PFSK-1 (cell line): ENCODE measurements around the gene BAG5.

ENCODE experiments used
- POLR2AphosphoS5 ChIP-seq: IDR thresholded peaks from 2 replicates; pipeline ENCODE4 v1.6.1; 2012; ENCODE audit warnings: low read depth, mild to moderate bottlenecking, control low read depth, low read length, moderate library complexity
- SIN3A ChIP-seq: IDR thresholded peaks from 2 replicates; pipeline ENCODE4 v1.6.1; 2012; ENCODE audit warnings: mild to moderate bottlenecking, low read length, moderate library complexity, borderline replicate concordance; ENCODE audit not compliant: insufficient read depth
- TAF1 ChIP-seq: IDR thresholded peaks from 2 replicates; pipeline ENCODE4 v1.6.1; 2012; ENCODE audit warnings: low read length, control low read depth, borderline replicate concordance; ENCODE audit not compliant: insufficient read depth
- TF ChIP-seq, protein P1 (sequence below), 2 experiments: IDR thresholded peaks; 2 replicates each; pipeline versions ENCODE4 v1.6.1 to v1.8.0; 2011 to 2012; ENCODE audit warnings: low read depth in 2 of 2, low read length in 2 of 2, control low read depth in 1 of 2, inconsistent platforms in 1 of 2, mild to moderate bottlenecking in 1 of 2, moderate library complexity in 1 of 2; ENCODE audit not compliant: insufficient read depth in 1 of 2

DNA sequence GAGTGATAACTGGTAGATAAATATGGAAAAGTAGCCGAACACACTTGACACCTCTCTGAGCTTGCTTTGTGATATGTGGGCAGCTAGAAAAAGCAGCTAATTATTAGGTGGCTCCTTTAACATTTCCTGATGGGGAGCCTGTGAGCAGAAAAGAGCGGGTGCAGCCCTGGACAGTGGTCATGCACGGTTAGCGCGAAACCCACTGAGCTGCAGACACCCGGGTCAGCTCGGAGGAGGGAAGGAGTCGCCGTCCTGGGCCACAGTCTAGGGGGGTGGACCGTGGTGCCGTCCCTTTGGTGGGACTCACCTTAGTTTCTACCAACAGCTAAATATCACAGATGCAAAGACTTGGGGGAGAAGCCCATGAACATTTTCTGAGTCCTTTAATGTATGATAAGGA is 7.0 kb upstream of the BAG5 start:
- TF ChIP-seq SIN3A (no peak), POLR2AphosphoS5 (no peak), TAF1 (no peak)
- TF ChIP-seq, protein P1, sequence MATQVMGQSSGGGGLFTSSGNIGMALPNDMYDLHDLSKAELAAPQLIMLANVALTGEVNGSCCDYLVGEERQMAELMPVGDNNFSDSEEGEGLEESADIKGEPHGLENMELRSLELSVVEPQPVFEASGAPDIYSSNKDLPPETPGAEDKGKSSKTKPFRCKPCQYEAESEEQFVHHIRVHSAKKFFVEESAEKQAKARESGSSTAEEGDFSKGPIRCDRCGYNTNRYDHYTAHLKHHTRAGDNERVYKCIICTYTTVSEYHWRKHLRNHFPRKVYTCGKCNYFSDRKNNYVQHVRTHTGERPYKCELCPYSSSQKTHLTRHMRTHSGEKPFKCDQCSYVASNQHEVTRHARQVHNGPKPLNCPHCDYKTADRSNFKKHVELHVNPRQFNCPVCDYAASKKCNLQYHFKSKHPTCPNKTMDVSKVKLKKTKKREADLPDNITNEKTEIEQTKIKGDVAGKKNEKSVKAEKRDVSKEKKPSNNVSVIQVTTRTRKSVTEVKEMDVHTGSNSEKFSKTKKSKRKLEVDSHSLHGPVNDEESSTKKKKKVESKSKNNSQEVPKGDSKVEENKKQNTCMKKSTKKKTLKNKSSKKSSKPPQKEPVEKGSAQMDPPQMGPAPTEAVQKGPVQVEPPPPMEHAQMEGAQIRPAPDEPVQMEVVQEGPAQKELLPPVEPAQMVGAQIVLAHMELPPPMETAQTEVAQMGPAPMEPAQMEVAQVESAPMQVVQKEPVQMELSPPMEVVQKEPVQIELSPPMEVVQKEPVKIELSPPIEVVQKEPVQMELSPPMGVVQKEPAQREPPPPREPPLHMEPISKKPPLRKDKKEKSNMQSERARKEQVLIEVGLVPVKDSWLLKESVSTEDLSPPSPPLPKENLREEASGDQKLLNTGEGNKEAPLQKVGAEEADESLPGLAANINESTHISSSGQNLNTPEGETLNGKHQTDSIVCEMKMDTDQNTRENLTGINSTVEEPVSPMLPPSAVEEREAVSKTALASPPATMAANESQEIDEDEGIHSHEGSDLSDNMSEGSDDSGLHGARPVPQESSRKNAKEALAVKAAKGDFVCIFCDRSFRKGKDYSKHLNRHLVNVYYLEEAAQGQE (IDR thresholded peaks at IDR 0.05; ENCODE audit: insufficient read depth in 1 of 2, low read depth in 2 of 2, low read length in 2 of 2), result no peak
